Measurements from ENCODE around the gene GLYATL1B. TPM values are rescaled to one million over a fixed set of nuclear protein-coding genes. Genes with fewer than 3 reads are reported as not detected.
"Not testable (repeated sequence)": the region's sequence is repeated elsewhere in the genome, so short reads cannot be mapped to it uniquely, and the experiment has no call there.

The GLYATL1B gene
- polyA plus RNA-seq, 1 donor from 2014 or later = not detected

DNA sequence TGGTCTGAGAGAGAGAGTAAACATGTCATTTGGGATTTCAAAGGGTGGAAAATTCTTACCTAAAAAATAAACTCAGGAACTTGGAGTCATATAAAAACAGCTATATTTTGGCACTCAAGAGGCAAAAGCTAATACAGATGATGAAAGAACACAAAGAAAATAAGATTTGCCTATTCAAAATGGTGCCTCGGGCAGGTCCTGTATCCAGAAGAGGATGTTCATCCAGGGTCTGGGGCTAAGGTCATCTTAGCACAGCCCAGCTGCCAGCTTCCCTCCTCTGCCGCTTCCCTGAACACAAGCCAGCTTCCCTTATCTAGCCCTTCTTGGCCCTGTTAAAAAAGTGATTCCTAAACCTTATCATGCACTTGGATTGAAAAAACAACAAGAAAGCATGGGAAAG lies 33.8 kb upstream of the GLYATL1B start:
- not testable (repeated sequence) for H3F3A ChIP-seq (ENCODE audit: insufficient read depth, low read length, poor library complexity, severe bottlenecking); H3K9ac ChIP-seq (ENCODE audit: low read length); H2AFZ ChIP-seq (ENCODE audit: low read depth, low read length); H3K36me3 ChIP-seq (ENCODE audit: insufficient read depth, low read length); H3K4me2 ChIP-seq (ENCODE audit: low read length); H3K27me3 ChIP-seq (ENCODE audit: insufficient read depth, low read depth, low read length); H3K9me3 ChIP-seq (ENCODE audit: low read length); H3K4me3 ChIP-seq (ENCODE audit: low read length); H3K9me2 ChIP-seq (ENCODE audit: insufficient read depth, low read length); H4K20me1 ChIP-seq (ENCODE audit: insufficient read depth); H3K27ac ChIP-seq (ENCODE audit: low read length); H3K79me2 ChIP-seq (replicated peaks; ENCODE audit: insufficient read depth, low read length)

DNA sequence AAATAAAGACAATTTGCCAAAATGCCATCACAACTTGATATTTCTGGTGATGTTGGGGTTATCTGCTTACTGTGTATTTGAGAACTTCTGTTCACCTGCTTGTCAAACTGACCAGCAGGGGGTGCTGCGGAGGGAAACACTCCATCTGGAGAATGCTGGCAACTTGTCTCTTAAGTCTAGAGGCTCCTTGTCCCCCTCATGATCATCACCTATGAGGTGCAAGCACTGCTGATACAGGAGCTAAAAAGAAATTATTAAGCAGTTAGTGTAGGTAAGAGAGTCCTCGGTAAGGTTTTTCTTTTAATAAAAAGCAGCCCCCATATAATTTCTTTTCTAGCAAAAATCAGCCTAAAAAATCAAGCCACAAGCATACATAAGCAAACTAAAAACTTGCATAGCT lies 32.7 kb upstream of the GLYATL1B start:
- Histone ChIP-seq H3K27me3 (ENCODE audit: insufficient read depth, low read depth, low read length) (no peaks in the 10 kb centered on the region), H3K36me3 (ENCODE audit: insufficient read depth, low read length) (no peaks in the 10 kb centered on the region), H3K79me2 (replicated peaks; ENCODE audit: insufficient read depth, low read length) (no peaks in the 10 kb centered on the region), H3F3A (ENCODE audit: insufficient read depth, low read length, poor library complexity, severe bottlenecking) (no peaks in the 10 kb centered on the region), H3K27ac (ENCODE audit: low read length) (no peak overlapping the region), H3K9ac (ENCODE audit: low read length) (no peak overlapping the region), H3K4me2 (ENCODE audit: low read length) (no peak overlapping the region), H3K9me3 (ENCODE audit: low read length) (no peaks in the 10 kb centered on the region), H4K20me1 (ENCODE audit: insufficient read depth) (no peaks in the 10 kb centered on the region), H2AFZ (ENCODE audit: low read depth, low read length) (no peak overlapping the region), H3K4me3 (ENCODE audit: low read length) (no peak overlapping the region), H3K9me2 (ENCODE audit: insufficient read depth, low read length) (no peaks in the 10 kb centered on the region)
- TF ChIP-seq SMC3 (conservative IDR thresholded peaks at IDR 0.05; ENCODE audit: poor library complexity) (no peak), POLR2AphosphoS5 (IDR thresholded peaks at IDR 0.05) (no peak)
- TF ChIP-seq, protein P1, sequence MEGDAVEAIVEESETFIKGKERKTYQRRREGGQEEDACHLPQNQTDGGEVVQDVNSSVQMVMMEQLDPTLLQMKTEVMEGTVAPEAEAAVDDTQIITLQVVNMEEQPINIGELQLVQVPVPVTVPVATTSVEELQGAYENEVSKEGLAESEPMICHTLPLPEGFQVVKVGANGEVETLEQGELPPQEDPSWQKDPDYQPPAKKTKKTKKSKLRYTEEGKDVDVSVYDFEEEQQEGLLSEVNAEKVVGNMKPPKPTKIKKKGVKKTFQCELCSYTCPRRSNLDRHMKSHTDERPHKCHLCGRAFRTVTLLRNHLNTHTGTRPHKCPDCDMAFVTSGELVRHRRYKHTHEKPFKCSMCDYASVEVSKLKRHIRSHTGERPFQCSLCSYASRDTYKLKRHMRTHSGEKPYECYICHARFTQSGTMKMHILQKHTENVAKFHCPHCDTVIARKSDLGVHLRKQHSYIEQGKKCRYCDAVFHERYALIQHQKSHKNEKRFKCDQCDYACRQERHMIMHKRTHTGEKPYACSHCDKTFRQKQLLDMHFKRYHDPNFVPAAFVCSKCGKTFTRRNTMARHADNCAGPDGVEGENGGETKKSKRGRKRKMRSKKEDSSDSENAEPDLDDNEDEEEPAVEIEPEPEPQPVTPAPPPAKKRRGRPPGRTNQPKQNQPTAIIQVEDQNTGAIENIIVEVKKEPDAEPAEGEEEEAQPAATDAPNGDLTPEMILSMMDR (IDR thresholded peaks at IDR 0.05; ENCODE audit: poor library complexity, severe bottlenecking) = peak; percentile 40

DNA sequence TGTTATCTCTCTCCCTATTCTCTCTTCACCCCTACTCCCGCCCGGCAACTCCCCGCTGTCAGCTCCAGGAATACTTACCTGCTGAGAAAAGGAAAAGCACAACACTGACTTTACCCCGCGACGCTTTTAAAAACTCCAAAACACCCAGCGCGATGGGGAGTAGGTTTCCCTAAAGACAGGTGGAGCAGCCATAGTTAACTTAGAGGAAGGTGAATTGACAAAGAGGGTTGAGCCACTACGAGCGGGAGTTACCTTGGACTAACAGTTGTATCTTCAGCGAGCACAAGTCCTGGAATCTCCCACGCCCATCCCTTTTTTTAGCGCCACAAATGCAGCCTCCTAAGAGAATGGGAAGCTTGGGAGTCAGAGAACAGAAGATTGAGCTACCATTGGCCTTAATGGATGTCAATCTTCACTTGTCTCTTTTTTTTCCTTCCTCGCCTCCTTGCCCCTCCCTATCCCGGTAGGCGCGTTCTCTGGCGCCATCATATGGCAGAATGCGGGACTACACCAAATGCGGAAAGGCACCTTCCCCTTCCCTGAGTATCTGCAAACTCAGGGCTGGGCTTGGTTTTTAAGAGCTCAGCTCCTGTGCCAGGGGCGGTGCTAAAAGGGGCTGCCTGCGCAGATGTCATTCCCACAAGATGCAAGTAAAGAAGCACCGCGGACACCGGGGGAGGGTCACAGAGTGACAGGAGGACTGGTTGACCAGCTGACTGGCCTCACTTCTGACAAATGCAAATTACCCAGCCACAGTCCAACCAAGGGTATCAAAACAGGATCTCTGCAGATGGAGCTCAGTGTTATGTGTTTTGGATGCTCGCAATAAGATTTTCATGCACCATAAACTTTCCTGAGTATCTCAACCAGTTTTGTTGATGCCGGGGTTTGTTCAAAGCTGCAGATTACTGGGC lies 27.7 kb upstream of the GLYATL1B start:
- H3K4me3 ChIP-seq (ENCODE audit: low read length) = peak overlapping the region; percentile 64
- not testable (repeated sequence) for H3K9me2 ChIP-seq (ENCODE audit: insufficient read depth, low read length); H3K36me3 ChIP-seq (ENCODE audit: insufficient read depth, low read length); H3F3A ChIP-seq (ENCODE audit: insufficient read depth, low read length, poor library complexity, severe bottlenecking); H2AFZ ChIP-seq (ENCODE audit: low read depth, low read length); H3K4me2 ChIP-seq (ENCODE audit: low read length); H3K27me3 ChIP-seq (ENCODE audit: insufficient read depth, low read depth, low read length); H4K20me1 ChIP-seq (ENCODE audit: insufficient read depth); H3K79me2 ChIP-seq (replicated peaks; ENCODE audit: insufficient read depth, low read length); H3K9me3 ChIP-seq (ENCODE audit: low read length); H3K27ac ChIP-seq (ENCODE audit: low read length)
- H3K9ac ChIP-seq (ENCODE audit: low read length) = peak overlapping the region; percentile 20
- TF ChIP-seq, protein P1 (IDR thresholded peaks at IDR 0.05; ENCODE audit: poor library complexity, severe bottlenecking) = peak; percentile 95
- peak; percentile 35 for TF ChIP-seq MXI1 (conservative IDR thresholded peaks at IDR 0.05; ENCODE audit: poor library complexity, severe bottlenecking)
- peak; percentile 86 for TF ChIP-seq SMC3 (conservative IDR thresholded peaks at IDR 0.05; ENCODE audit: poor library complexity)
- TF ChIP-seq RAD21 (conservative IDR thresholded peaks at IDR 0.05) = peak; percentile 87

DNA sequence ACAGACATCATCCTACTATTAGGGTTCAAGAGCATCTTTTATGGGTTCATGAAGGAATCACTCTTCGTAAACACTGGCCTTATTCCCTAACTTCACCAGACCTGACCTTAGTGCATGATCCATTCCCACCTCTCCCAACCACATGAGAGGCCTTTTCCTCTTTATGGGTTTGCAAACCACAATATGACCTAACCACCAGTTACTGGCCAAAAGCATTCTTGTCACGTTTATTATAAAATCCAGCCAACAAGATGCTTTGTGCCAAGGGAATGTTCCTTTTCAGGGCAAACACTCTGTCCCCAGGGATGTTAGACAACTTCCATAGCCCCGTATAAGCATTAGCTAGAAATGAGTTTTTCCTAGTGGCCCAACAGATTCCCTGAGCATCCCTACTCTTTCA lies 26.0 kb upstream of the GLYATL1B start:
- not testable (repeated sequence) for H3K79me2 ChIP-seq (replicated peaks; ENCODE audit: insufficient read depth, low read length); H3K9me2 ChIP-seq (ENCODE audit: insufficient read depth, low read length); H3F3A ChIP-seq (ENCODE audit: insufficient read depth, low read length, poor library complexity, severe bottlenecking); H4K20me1 ChIP-seq (ENCODE audit: insufficient read depth); H3K4me2 ChIP-seq (ENCODE audit: low read length); H3K9me3 ChIP-seq (ENCODE audit: low read length); H2AFZ ChIP-seq (ENCODE audit: low read depth, low read length); H3K9ac ChIP-seq (ENCODE audit: low read length); H3K36me3 ChIP-seq (ENCODE audit: insufficient read depth, low read length); H3K27me3 ChIP-seq (ENCODE audit: insufficient read depth, low read depth, low read length); H3K4me3 ChIP-seq (ENCODE audit: low read length); H3K27ac ChIP-seq (ENCODE audit: low read length)
